ENCODE results near the gene OXNAD1. TPM values are rescaled to one million over a fixed set of nuclear protein-coding genes. Genes with fewer than 3 reads are reported as not detected.

Gene OXNAD1
- total RNA-seq, 1 donor from 2014 or later: 28.7 TPM

DNA sequence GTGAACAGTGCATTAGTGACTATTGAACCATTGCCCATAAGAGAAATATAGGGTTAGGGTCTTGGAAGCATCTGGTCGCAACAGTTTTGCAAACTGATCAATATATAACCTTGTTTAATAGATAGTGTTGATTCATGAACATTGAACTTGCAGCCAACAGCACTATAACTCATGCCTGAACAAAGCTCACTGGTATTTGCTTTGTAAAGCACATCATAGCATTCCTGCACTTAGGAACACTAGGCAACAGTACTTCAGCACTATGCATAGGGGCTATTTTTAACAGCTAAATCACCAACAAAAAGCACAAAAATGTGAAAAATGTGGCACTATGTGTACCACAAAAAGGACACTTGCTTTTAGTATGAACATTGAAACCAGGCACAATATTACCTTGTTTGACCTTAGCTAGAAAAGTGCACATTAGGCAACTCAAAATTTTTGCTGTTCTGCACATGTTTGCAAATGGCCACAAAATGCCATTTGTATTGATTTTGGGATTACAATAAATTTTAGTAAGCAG lies 68.0 kb downstream of the OXNAD1 start:
- Mint-ChIP-seq H3K9me3 (peaks cover 22% of the 10 kb centered on the region), H3K4me3 (no peak overlapping the region), H3K27me3 (ENCODE audit: insufficient read depth, low read depth) (peaks cover 2% of the 10 kb centered on the region), H3K4me1 (peaks cover 48% of the 10 kb centered on the region), H3K27ac (no peak overlapping the region), H3K36me3 (peaks cover 28% of the 10 kb centered on the region)
- DNase-seq (ENCODE audit: low spot score): no peak
- Histone ChIP-seq H3K27me3 (no peaks in the 10 kb centered on the region), H2AFZ (replicated peaks) (no peak overlapping the region), H3K27ac (no peak overlapping the region), H3K79me2 (ENCODE audit: low read depth) (no peaks in the 10 kb centered on the region), H3K36me3 (peaks cover 5% of the 10 kb centered on the region), H3F3A (ENCODE audit: low read depth) (peaks cover 15% of the 10 kb centered on the region), H3K4me3 (no peak overlapping the region), H3K4me2 (no peak overlapping the region), H4K20me1 (ENCODE audit: low read depth) (no peaks in the 10 kb centered on the region), H3K4me1 (peaks cover 28% of the 10 kb centered on the region), H3K9ac (no peak overlapping the region), H3K9me3 (ENCODE audit: low read depth) (peaks cover 12% of the 10 kb centered on the region)
- TF ChIP-seq EZH2 (IDR thresholded peaks at IDR 0.05) (no peak), EZH2phosphoT487 (IDR thresholded peaks at IDR 0.05) (no peak)
- TF ChIP-seq, protein P1, sequence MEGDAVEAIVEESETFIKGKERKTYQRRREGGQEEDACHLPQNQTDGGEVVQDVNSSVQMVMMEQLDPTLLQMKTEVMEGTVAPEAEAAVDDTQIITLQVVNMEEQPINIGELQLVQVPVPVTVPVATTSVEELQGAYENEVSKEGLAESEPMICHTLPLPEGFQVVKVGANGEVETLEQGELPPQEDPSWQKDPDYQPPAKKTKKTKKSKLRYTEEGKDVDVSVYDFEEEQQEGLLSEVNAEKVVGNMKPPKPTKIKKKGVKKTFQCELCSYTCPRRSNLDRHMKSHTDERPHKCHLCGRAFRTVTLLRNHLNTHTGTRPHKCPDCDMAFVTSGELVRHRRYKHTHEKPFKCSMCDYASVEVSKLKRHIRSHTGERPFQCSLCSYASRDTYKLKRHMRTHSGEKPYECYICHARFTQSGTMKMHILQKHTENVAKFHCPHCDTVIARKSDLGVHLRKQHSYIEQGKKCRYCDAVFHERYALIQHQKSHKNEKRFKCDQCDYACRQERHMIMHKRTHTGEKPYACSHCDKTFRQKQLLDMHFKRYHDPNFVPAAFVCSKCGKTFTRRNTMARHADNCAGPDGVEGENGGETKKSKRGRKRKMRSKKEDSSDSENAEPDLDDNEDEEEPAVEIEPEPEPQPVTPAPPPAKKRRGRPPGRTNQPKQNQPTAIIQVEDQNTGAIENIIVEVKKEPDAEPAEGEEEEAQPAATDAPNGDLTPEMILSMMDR (IDR thresholded peaks at IDR 0.05): no peak

DNA sequence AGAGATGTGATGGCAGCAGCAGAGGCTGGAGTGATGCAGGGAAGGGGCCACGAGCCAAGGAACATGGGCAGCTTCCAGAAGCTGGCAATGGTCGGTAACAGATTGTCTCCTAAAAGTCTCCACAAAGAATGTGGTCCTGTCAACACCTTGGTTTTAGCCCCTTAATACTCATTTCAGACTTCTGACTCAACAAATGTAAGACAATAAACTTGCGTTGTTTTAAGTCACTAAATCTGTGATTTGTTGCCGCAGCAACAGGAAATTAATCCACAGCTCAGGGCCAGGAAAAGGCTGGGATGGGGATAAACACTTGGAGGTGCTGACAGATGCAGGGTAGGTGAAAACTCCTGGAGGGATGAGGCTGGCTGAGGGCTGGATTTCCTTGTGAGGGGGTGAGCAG lies 69.9 kb downstream of the OXNAD1 start:
- H3K4me1 ChIP-seq: peaks cover 18% of the 10 kb centered on the region
- peak overlapping the region; percentile 80 for H3K27ac Mint-ChIP-seq
- no peak overlapping the region for H2AFZ ChIP-seq (replicated peaks)
- no peaks in the 10 kb centered on the region for H4K20me1 ChIP-seq (ENCODE audit: low read depth)
- H3K4me3 ChIP-seq: no peak overlapping the region
- H3K9me3 Mint-ChIP-seq: peaks cover 22% of the 10 kb centered on the region
- peaks cover 28% of the 10 kb centered on the region for H3K36me3 Mint-ChIP-seq
- no peak overlapping the region for H3K27ac ChIP-seq
- no peaks in the 10 kb centered on the region for H3K79me2 ChIP-seq (ENCODE audit: low read depth)
- DNase-seq (ENCODE audit: low spot score): no peak
- no peak for TF ChIP-seq EZH2 (IDR thresholded peaks at IDR 0.05)
- TF ChIP-seq, protein P1 (IDR thresholded peaks at IDR 0.05): no peak
- TF ChIP-seq EZH2phosphoT487 (IDR thresholded peaks at IDR 0.05): no peak
- H3F3A ChIP-seq (ENCODE audit: low read depth): peaks cover 6% of the 10 kb centered on the region
- no peaks in the 10 kb centered on the region for H3K27me3 ChIP-seq
- H3K4me3 Mint-ChIP-seq: no peak overlapping the region
- H3K9ac ChIP-seq: no peak overlapping the region
- peaks cover 12% of the 10 kb centered on the region for H3K9me3 ChIP-seq (ENCODE audit: low read depth)
- no peak overlapping the region for H3K4me2 ChIP-seq
- H3K27me3 Mint-ChIP-seq (ENCODE audit: insufficient read depth, low read depth): peaks cover 3% of the 10 kb centered on the region
- peaks cover 5% of the 10 kb centered on the region for H3K36me3 ChIP-seq
- peaks cover 53% of the 10 kb centered on the region for H3K4me1 Mint-ChIP-seq

DNA sequence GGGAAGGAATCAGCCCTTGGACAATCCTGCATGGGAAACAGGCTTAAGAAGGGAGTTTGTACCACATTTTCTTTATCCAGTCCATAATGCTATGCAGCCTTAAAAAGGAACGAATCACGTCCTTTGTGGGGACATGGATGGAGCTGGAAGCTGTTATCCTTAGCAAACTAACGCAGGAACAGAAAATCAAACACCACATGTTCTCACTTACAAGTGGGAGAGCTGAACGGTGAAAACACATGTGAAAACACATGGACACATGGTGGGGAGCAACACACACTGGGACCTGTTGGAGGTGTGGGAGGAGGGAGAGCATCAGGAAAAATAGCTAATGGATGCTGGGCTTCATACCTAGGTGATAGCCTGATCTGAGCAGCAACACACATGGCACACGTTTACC lies 70.3 kb downstream of the OXNAD1 start:
- no peaks in the 10 kb centered on the region for H3K27me3 ChIP-seq
- H3K4me2 ChIP-seq: no peak overlapping the region
- peaks cover 12% of the 10 kb centered on the region for H3K9me3 ChIP-seq (ENCODE audit: low read depth)
- Mint-ChIP-seq H3K4me1 (peaks cover 49% of the 10 kb centered on the region), H3K9me3 (peaks cover 22% of the 10 kb centered on the region), H3K36me3 (peaks cover 28% of the 10 kb centered on the region), H3K27ac (peak overlapping the region; percentile 80), H3K27me3 (ENCODE audit: insufficient read depth, low read depth) (peaks cover 3% of the 10 kb centered on the region), H3K4me3 (no peak overlapping the region)
- no peaks in the 10 kb centered on the region for H3K79me2 ChIP-seq (ENCODE audit: low read depth)
- no peaks in the 10 kb centered on the region for H4K20me1 ChIP-seq (ENCODE audit: low read depth)
- H3F3A ChIP-seq (ENCODE audit: low read depth): peaks cover 2% of the 10 kb centered on the region
- TF ChIP-seq, protein P1 (IDR thresholded peaks at IDR 0.05): no peak
- TF ChIP-seq EZH2phosphoT487 (IDR thresholded peaks at IDR 0.05) (no peak), EZH2 (IDR thresholded peaks at IDR 0.05) (no peak)
- H3K4me1 ChIP-seq: peaks cover 14% of the 10 kb centered on the region
- no peak overlapping the region for H2AFZ ChIP-seq (replicated peaks)
- H3K36me3 ChIP-seq: peaks cover 5% of the 10 kb centered on the region
- H3K4me3 ChIP-seq: no peak overlapping the region
- H3K9ac ChIP-seq: no peak overlapping the region
- no peak for DNase-seq (ENCODE audit: low spot score)
- no peak overlapping the region for H3K27ac ChIP-seq
